Medulla oblongata (tissue), 1 donor: Measurements from ENCODE around the gene ZFR2.
A peak's percentile ranks its signal among the peaks of the same experiment; 100 is the strongest.

Experiments used
- DNase-seq: peaks from one replicate; pipeline ENCODE4 v3.0.0-alpha.2; 2015; ENCODE audit errors: extremely low spot score

ZFR2 gene

GRCh38 chr19:3837332-3837731 is 31.5 kb downstream of the ZFR2 start:
- no peak for DNase-seq

GRCh38 chr19:3836887-3837286 is 32.0 kb downstream of the ZFR2 start:
- DNase-seq = no peak

GRCh38 chr19:3835055-3835435 is 33.8 kb downstream of the ZFR2 start:
- DNase-seq = no peak

GRCh38 chr19:3834349-3835054 is 34.3 kb downstream of the ZFR2 start:
- no peak for DNase-seq

GRCh38 chr19:3833578-3834348 is 35.1 kb downstream of the ZFR2 start:
- DNase-seq = no peak

- DNase-seq = no peak
These were observed 36.8 kb downstream of the ZFR2 start for GRCh38 chr19:3832001-3832400.

- DNase-seq = no peak
These were observed 37.2 kb downstream of the ZFR2 start for GRCh38 chr19:3831601-3832000.

GRCh38 chr19:3830621-3831589 is 37.9 kb downstream of the ZFR2 start:
- no peak for DNase-seq

- no peak for DNase-seq
These were observed 41.5 kb downstream of the ZFR2 start for GRCh38 chr19:3827306-3827705.

GRCh38 chr19:3826163-3826562 is 42.7 kb downstream of the ZFR2 start:
- DNase-seq = no peak

GRCh38 chr19:3825286-3825956 is 43.4 kb downstream of the ZFR2 start:
- DNase-seq = no peak

GRCh38 chr19:3823350-3823713 is 45.5 kb downstream of the ZFR2 start:
- no peak for DNase-seq

- no peak for DNase-seq
These were observed 46.0 kb downstream of the ZFR2 start for GRCh38 chr19:3822683-3823349.

- peak; percentile 13 for DNase-seq
These were observed 46.9 kb downstream of the ZFR2 start for GRCh38 chr19:3821857-3822364.

- no peak for DNase-seq
These were observed 47.7 kb downstream of the ZFR2 start for GRCh38 chr19:3821156-3821555.

GRCh38 chr19:3819989-3820388 is 48.8 kb downstream of the ZFR2 start:
- no peak for DNase-seq

GRCh38 chr19:3818918-3819317 is 49.9 kb downstream of the ZFR2 start:
- DNase-seq = no peak

- peak; percentile 35 for DNase-seq
These were observed 50.4 kb downstream of the ZFR2 start for GRCh38 chr19:3818466-3818865.

GRCh38 chr19:3817761-3818160 is 51.1 kb downstream of the ZFR2 start:
- no peak for DNase-seq

GRCh38 chr19:3816566-3817218 is 52.1 kb downstream of the ZFR2 start:
- DNase-seq = no peak
